ENCODE results near the gene LARGE1. TPM values are rescaled to one million over a fixed set of nuclear protein-coding genes. Genes with fewer than 3 reads are reported as not detected.
"Not testable (repeated sequence)": the region's sequence is repeated elsewhere in the genome, so short reads cannot be mapped to it uniquely, and the experiment has no call there.

Gene LARGE1
- total RNA-seq, 1 experiment from 2014 or later, result 4.6 TPM

GRCh38 chr22:33857767-33858166, 62.5 kb downstream of the LARGE1 start:
- not testable (repeated sequence) for DNase-seq (ENCODE audit: low spot score)

- no peak for DNase-seq (ENCODE audit: low spot score)
These were observed 65.6 kb downstream of the LARGE1 start for GRCh38 chr22:33854724-33855123.

- DNase-seq (ENCODE audit: low spot score), result peak; percentile 74
These were observed 66.8 kb downstream of the LARGE1 start for GRCh38 chr22:33853200-33854097.

GRCh38 chr22:33851821-33852384, 68.4 kb downstream of the LARGE1 start:
- DNase-seq (ENCODE audit: low spot score), result no peak

- DNase-seq (ENCODE audit: low spot score), result peak; percentile 14
These were observed 69.0 kb downstream of the LARGE1 start for GRCh38 chr22:33851240-33851639.

- DNase-seq (ENCODE audit: low spot score), result no peak
These were observed 69.6 kb downstream of the LARGE1 start for GRCh38 chr22:33850724-33851123.

- no peak for DNase-seq (ENCODE audit: low spot score)
These were observed 70.1 kb downstream of the LARGE1 start for GRCh38 chr22:33850193-33850592.

GRCh38 chr22:33848251-33848650, 72.0 kb downstream of the LARGE1 start:
- DNase-seq (ENCODE audit: low spot score), result no peak

GRCh38 chr22:33844273-33844672, 76.0 kb downstream of the LARGE1 start:
- peak; percentile 7 for DNase-seq (ENCODE audit: low spot score)

- no peak for DNase-seq (ENCODE audit: low spot score)
These were observed 77.7 kb downstream of the LARGE1 start for GRCh38 chr22:33842421-33843094.

- DNase-seq (ENCODE audit: low spot score), result no peak
These were observed 78.3 kb downstream of the LARGE1 start for GRCh38 chr22:33842006-33842354.

- no peak for DNase-seq (ENCODE audit: low spot score)
These were observed 78.8 kb downstream of the LARGE1 start for GRCh38 chr22:33841281-33842005.

- no peak for DNase-seq (ENCODE audit: low spot score)
These were observed 81.6 kb downstream of the LARGE1 start for GRCh38 chr22:33838644-33839043.

GRCh38 chr22:33837826-33838225, 82.5 kb downstream of the LARGE1 start:
- DNase-seq (ENCODE audit: low spot score), result no peak

GRCh38 chr22:33835265-33835664, 85.0 kb downstream of the LARGE1 start:
- DNase-seq (ENCODE audit: low spot score), result no peak

GRCh38 chr22:33832558-33833151, 87.6 kb downstream of the LARGE1 start:
- no peak for DNase-seq (ENCODE audit: low spot score)

- DNase-seq (ENCODE audit: low spot score), result no peak
These were observed 88.6 kb downstream of the LARGE1 start for GRCh38 chr22:33831651-33832050.

- no peak for DNase-seq (ENCODE audit: low spot score)
These were observed 89.1 kb downstream of the LARGE1 start for GRCh38 chr22:33831207-33831606.

- DNase-seq (ENCODE audit: low spot score), result no peak
These were observed 90.6 kb downstream of the LARGE1 start for GRCh38 chr22:33829546-33830280.

- no peak for DNase-seq (ENCODE audit: low spot score)
These were observed 92.0 kb downstream of the LARGE1 start for GRCh38 chr22:33828302-33828701.

- no peak for DNase-seq (ENCODE audit: low spot score)
These were observed 94.5 kb downstream of the LARGE1 start for GRCh38 chr22:33825761-33826160.

Data from H4 (cell line).